DMS53 (cell line): ENCODE measurements around the gene ANKH.
A peak's percentile ranks its signal among the peaks of the same experiment; 100 is the strongest.

Experiments
- DNase-seq: peaks from one replicate; lab custom pipeline; 2025; lab: John Stamatoyannopoulos, UW

The ANKH gene

DNA sequence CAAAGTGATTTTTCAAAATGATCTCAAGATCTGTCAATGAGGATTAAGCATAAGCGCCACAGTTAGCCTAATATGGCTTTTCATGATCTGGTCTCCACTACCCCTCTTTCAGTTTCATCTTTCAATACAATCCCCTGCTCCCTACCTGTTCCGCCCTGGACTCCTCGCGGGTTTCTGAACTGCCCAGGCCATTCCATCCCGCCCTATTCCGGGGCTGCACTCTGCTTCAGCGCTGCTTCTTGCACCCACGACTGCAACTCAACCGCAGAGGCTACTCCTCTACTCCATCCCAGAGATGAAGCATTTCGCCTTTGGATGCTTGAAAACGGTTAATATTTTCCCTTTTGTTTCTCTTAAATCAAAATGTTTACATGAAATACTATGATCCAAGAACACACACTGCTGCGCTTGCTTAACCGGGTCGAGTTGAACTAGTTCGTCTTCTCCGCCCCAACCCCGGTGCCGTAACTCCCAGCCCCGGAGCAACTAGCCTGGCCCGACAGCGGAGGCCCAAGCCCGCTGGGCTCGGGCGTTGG is 207.8 kb downstream of the ANKH start:
- DNase-seq, result peak; percentile 76

DNA sequence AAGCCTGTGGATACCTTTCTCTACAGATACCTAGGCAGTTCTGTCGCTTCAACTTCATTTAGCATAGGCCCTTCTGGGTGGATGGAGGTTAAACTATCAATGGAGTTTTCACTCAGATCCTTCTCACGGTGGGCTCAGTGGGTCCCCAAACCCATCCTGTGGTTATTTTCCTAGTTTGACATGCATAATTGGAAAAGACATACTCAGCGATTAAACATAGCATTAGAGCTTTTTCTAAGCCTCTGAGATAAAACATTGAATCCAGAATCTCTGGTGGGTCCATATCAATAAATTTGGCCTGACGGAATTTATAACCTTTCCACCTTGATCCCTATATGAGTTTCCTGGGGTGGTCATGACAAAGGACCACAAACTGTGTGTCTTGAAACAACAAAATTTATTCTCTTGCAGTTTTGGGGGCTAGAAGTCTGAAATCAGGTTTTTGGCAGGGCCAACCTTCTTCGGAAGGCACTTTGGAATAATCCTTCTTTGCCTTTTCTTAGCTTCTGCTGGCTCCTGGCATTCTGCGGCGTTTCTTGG is 208.8 kb downstream of the ANKH start:
- DNase-seq, result no peak

DNA sequence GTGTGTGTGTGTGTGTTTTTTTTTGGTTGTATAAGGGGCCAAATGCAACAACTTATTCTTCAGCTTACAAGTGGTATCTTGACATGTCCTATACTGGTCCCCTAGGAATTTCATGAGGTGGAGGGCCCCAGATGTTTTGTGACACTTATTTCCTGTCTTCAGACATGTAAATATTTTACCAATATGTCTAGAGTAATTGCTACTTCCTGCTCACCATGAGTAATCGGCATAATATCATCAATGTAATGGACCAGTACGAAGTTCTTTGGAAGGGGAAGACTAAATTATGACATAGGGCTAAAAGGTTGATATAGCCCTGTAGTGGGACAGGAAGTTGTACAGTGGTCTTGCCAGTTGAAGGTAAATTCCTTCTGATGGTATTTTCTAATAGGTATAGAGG is 210.7 kb downstream of the ANKH start:
- DNase-seq, result no peak

DNA sequence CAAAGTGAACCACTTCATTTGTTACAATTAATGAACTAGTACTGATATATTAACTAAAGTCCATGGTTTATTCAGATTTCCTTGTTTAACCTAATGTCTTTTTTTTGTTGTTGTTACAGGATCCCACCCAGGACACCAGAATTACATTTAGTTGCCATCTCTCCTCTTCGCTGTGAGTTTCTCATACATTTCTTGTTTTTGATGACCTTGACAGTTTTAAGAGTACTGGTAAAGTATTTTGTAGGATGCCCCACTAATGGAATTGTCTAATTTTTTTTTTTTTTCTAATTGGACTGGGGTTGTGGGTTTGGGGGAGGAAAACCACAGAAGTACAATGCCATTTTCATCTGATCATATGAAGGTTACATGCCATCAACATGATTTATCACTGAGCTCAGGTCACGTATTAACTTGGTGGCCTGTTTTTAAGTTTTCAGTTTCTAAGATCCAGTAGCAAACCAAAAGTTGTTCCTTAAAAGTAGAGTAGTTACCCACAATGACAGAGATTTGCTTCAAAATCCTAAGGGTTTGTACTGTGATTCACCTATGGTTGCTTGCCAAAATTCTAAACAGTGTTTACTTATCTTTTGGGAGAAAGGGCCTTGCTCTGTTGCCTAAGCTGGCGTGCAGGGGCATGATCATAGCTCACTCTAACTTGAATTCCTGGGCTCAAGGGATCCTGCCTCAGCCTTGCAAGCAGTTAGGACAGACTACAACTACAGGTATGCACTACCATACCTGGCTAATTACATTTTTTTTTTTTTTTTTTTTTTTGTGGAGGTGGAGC is 211.6 kb downstream of the ANKH start:
- no peak for DNase-seq

DNA sequence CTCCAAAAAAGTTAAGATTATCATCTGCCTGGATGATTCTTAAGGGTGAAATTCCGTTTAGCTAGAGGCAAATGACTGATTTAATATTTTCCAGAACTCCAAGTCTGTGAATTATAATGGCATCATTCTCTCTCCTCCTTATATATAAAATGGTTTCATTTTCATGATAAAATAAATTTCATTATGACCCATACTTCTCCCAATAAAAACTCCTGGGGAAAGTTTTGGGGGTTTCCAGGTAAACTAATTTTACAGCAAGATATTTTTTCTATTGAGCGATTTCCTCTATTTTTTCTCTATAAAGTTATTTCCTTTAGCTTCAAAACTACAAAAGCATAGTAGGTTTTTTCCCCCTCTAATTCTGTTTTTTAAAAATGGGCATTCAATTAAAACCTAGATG is 214.7 kb downstream of the ANKH start:
- DNase-seq, result no peak

DNA sequence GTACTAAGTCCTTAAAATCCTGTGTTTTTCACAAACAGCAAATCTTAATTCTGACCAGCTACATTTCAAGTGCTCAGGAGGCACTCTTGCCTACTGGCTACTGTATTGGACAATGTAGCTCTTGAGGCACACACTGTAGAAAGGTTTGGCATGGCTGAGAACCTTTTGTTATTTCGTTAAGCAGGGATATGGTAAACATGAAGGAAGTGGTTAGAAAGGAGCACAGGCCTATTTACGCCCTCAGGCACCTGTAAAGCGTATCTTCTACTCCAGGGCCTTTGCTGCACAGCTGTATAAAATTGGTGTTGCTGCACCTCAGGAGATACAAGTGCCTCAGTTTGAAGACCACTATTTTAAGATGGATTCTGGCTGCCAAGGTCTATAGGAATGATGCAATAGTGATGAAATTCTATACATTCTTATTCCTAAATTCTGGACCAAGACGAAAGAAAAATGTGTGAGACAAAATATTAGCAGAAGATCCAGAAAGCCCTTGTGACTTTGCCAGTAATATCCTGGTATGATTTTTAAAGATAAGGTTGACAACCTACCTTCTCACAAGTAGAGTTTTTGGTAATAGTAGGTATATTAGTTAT is 216.3 kb downstream of the ANKH start:
- DNase-seq, result no peak
